Measurements from ENCODE around the gene NACC2.

DNA sequence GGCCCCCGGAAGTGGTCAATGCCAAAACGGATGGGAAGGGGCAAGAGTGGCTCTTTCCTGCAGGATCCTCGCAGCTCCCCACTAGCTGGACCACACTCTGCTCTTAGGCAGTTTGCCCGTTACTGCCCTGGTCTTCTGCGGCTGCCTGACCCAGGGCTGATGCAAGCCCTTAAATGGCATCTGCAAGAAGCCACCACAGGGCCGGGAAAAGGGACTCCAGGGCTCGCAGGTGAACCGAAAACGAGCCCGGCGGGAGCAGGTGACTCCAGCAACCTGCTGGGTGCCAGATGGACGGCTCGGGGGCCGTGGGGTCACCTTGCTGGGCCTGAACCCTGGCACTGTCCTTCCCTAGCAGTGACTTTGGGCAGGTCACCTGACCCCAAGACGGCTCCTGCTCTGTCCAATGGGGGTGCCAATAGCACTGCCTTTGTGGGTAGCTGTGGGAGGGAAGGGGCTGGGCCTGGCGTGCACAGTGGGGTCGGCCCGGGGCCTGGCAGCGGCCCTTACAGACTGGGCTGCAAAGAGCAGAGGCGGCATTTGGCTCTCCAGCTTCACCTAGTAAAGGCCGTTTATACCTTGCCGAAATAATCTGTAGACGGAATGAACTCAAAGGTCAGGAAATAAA, 22.3 kb upstream of the NACC2 start:
- TF ChIP-seq GABPA (IDR thresholded peaks at IDR 0.05; ENCODE audit: low read depth) (no peak), FOXJ3 (CRISPR knock-in tag; IDR thresholded peaks at IDR 0.05) (no peak), TCF12 (IDR thresholded peaks at IDR 0.05) (no peak), EZH2phosphoT487 (IDR thresholded peaks at IDR 0.05; ENCODE audit: borderline replicate concordance, low read depth) (no peak), YY1 (IDR thresholded peaks at IDR 0.05; ENCODE audit: low read depth) (no peak), FOXM1 (IDR thresholded peaks at IDR 0.05; ENCODE audit: low read depth) (no peak)
- TF ChIP-seq, protein P1, sequence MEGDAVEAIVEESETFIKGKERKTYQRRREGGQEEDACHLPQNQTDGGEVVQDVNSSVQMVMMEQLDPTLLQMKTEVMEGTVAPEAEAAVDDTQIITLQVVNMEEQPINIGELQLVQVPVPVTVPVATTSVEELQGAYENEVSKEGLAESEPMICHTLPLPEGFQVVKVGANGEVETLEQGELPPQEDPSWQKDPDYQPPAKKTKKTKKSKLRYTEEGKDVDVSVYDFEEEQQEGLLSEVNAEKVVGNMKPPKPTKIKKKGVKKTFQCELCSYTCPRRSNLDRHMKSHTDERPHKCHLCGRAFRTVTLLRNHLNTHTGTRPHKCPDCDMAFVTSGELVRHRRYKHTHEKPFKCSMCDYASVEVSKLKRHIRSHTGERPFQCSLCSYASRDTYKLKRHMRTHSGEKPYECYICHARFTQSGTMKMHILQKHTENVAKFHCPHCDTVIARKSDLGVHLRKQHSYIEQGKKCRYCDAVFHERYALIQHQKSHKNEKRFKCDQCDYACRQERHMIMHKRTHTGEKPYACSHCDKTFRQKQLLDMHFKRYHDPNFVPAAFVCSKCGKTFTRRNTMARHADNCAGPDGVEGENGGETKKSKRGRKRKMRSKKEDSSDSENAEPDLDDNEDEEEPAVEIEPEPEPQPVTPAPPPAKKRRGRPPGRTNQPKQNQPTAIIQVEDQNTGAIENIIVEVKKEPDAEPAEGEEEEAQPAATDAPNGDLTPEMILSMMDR (IDR thresholded peaks at IDR 0.05): no peak
- TF ChIP-seq, protein P2, sequence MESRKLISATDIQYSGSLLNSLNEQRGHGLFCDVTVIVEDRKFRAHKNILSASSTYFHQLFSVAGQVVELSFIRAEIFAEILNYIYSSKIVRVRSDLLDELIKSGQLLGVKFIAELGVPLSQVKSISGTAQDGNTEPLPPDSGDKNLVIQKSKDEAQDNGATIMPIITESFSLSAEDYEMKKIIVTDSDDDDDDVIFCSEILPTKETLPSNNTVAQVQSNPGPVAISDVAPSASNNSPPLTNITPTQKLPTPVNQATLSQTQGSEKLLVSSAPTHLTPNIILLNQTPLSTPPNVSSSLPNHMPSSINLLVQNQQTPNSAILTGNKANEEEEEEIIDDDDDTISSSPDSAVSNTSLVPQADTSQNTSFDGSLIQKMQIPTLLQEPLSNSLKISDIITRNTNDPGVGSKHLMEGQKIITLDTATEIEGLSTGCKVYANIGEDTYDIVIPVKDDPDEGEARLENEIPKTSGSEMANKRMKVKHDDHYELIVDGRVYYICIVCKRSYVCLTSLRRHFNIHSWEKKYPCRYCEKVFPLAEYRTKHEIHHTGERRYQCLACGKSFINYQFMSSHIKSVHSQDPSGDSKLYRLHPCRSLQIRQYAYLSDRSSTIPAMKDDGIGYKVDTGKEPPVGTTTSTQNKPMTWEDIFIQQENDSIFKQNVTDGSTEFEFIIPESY (IDR thresholded peaks at IDR 0.05; ENCODE audit: borderline replicate concordance, low read depth): no peak
- TF ChIP-seq, protein P3, sequence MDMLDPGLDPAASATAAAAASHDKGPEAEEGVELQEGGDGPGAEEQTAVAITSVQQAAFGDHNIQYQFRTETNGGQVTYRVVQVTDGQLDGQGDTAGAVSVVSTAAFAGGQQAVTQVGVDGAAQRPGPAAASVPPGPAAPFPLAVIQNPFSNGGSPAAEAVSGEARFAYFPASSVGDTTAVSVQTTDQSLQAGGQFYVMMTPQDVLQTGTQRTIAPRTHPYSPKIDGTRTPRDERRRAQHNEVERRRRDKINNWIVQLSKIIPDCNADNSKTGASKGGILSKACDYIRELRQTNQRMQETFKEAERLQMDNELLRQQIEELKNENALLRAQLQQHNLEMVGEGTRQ (IDR thresholded peaks at IDR 0.05; ENCODE audit: borderline replicate concordance, low read depth, low read length): no peak
